Neuronal stem cell (in vitro differentiated cells): ENCODE measurements around the gene PRF1.

Experiments used
- DNase-seq: peaks from one replicate; pipeline ENCODE4 v3.0.0-alpha.2; 2013; ENCODE audit warnings: low spot score
- H2AFZ ChIP-seq: one replicate; pipeline ENCODE4 v1.6.1; 2013; ENCODE audit warnings: mild to moderate bottlenecking, low read length, inconsistent platforms
- H2AK5ac ChIP-seq: 2 replicates; pipeline ENCODE4 v1.6.1; 2013; ENCODE audit warnings: low read depth, mild to moderate bottlenecking, inconsistent platforms, low read length, moderate library complexity, mixed read lengths
- H2BK120ac ChIP-seq: 2 replicates; pipeline ENCODE4 v1.6.1; 2013; ENCODE audit warnings: low read depth, mild to moderate bottlenecking, inconsistent platforms, low read length, moderate library complexity, mixed read lengths
- H2BK12ac ChIP-seq: one replicate; pipeline ENCODE4 v1.6.1; 2013; ENCODE audit warnings: low read length, inconsistent platforms
- H2BK15ac ChIP-seq: 2 replicates; pipeline ENCODE4 v1.6.1; 2013; ENCODE audit warnings: mild to moderate bottlenecking, low read length, inconsistent platforms, mixed read lengths
- H2BK5ac ChIP-seq: one replicate; pipeline ENCODE4 v1.6.1; 2013; ENCODE audit warnings: inconsistent platforms, mild to moderate bottlenecking, low read length, moderate library complexity
- H3K14ac ChIP-seq: one replicate; pipeline ENCODE4 v1.6.1; 2013; ENCODE audit warnings: low read length, inconsistent platforms
- H3K18ac ChIP-seq: 2 replicates; pipeline ENCODE4 v1.6.1; 2013; ENCODE audit warnings: low read length, inconsistent platforms
- H3K23ac ChIP-seq: 2 replicates; pipeline ENCODE4 v1.6.1; 2013; ENCODE audit warnings: low read depth, mild to moderate bottlenecking, mixed read lengths, low read length, inconsistent platforms; ENCODE audit not compliant: poor library complexity
- H3K27ac ChIP-seq: replicated peaks from 3 replicates; pipeline ENCODE4 v1.5.1; 2013; ENCODE audit warnings: low read length, inconsistent platforms
- H3K27me3 ChIP-seq, 3 experiments: 2 replicates each; pipeline ENCODE4 v1.6.1; 2013; ENCODE audit warnings: low read length in 3 of 3, mild to moderate bottlenecking in 2 of 3, inconsistent platforms in 1 of 3, low read depth in 1 of 3, mixed read lengths in 1 of 3, moderate library complexity in 1 of 3; ENCODE audit not compliant: control insufficient read depth in 3 of 3, insufficient read depth in 3 of 3
- H3K36me3 ChIP-seq, 2 donors: replicated peaks in 1 of 2; 2 replicates each; pipeline ENCODE4 v1.6.1; 2013; ENCODE audit warnings: low read length in 2 of 2; ENCODE audit not compliant: control insufficient read depth in 2 of 2, insufficient read depth in 2 of 2
- H3K4ac ChIP-seq: 2 replicates; pipeline ENCODE4 v1.6.1; 2013; ENCODE audit warnings: inconsistent platforms, mild to moderate bottlenecking, low read length, moderate library complexity
- H3K4me1 ChIP-seq, 2 donors: 1 replicate in 1 of 2; 2 replicates in 1 of 2; pipeline ENCODE4 v1.6.1; 2013; ENCODE audit warnings: low read length in 2 of 2, low read depth in 1 of 2; ENCODE audit not compliant: control insufficient read depth in 2 of 2, insufficient read depth in 1 of 2
- H3K4me2 ChIP-seq: one replicate; pipeline ENCODE4 v1.6.1; 2013; ENCODE audit warnings: mild to moderate bottlenecking, low read length, inconsistent platforms; ENCODE audit not compliant: insufficient read depth, poor library complexity, severe bottlenecking
- H3K4me3 ChIP-seq, 2 donors: 2 replicates each; pipeline ENCODE4 v1.5.1; 2013; ENCODE audit warnings: low read length in 2 of 2, mild to moderate bottlenecking in 2 of 2, inconsistent platforms in 1 of 2, moderate library complexity in 1 of 2
- H3K79me1 ChIP-seq: one replicate; pipeline ENCODE4 v1.6.1; 2013; ENCODE audit warnings: low read depth, mild to moderate bottlenecking, inconsistent platforms, low read length, moderate library complexity
- H3K9ac ChIP-seq: one replicate; pipeline ENCODE4 v1.6.1; 2013; ENCODE audit warnings: mild to moderate bottlenecking, low read depth, low read length, inconsistent platforms; ENCODE audit not compliant: poor library complexity
- H3K9me3 ChIP-seq, 2 donors: replicated peaks in 1 of 2; 2 replicates each; pipeline versions ENCODE3 to v1.6.1; 2013; ENCODE audit warnings: low read length in 2 of 2, mild to moderate bottlenecking in 2 of 2, inconsistent platforms in 1 of 2, low read depth in 1 of 2, mixed read lengths in 1 of 2, moderate library complexity in 1 of 2; ENCODE audit not compliant: control insufficient read depth in 2 of 2, insufficient read depth in 1 of 2
- H4K8ac ChIP-seq: one replicate; pipeline ENCODE4 v1.6.1; 2013; ENCODE audit warnings: low read depth, mild to moderate bottlenecking, inconsistent platforms, low read length, moderate library complexity
- H4K91ac ChIP-seq: one replicate; pipeline ENCODE4 v1.6.1; 2013; ENCODE audit warnings: low read length, low read depth, mild to moderate bottlenecking, inconsistent platforms; ENCODE audit not compliant: poor library complexity
- WGBS, 2 donors: extraction: QIAGEN DNeasy Blood & Tissue Kit; methylation state at CpG; one replicate each; pipeline ENCODE4 v1.1.7; 2013; ENCODE audit warnings: missing lambda C conversion rate in 2 of 2, mixed read lengths in 1 of 2; ENCODE audit not compliant: insufficient read length in 2 of 2, insufficient replicate concordance in 1 of 2; ENCODE audit errors: extremely low coverage in 2 of 2; 5-methylcytosine and 5-hydroxymethylcytosine counted together

PRF1 gene

GRCh38 chr10:70605161-70605560 is 2.6 kb upstream of the PRF1 start:
- H3K4me2 ChIP-seq = no peak overlapping the region
- H3K36me3 ChIP-seq = no peaks in the 10 kb centered on the region
- peaks cover 0 to 1% of the 10 kb centered on the region in 2 donors for H3K9me3 ChIP-seq
- no peak overlapping the region for H3K23ac ChIP-seq
- no peak overlapping the region for H3K27ac ChIP-seq
- H3K4me1 ChIP-seq = no peaks in the 10 kb centered on the region
- no peak overlapping the region for H3K4me3 ChIP-seq
- no peak overlapping the region for H4K8ac ChIP-seq
- H2BK120ac ChIP-seq = no peak overlapping the region
- H3K14ac ChIP-seq = no peak overlapping the region
- H4K91ac ChIP-seq = no peak overlapping the region
- no peak overlapping the region for H3K4ac ChIP-seq
- WGBS, 2 donors = no CpG with 5 or more reads among the region's 2 CpGs
- H2AK5ac ChIP-seq = no peak overlapping the region
- H2BK5ac ChIP-seq = no peak overlapping the region
- no peak overlapping the region for H2BK12ac ChIP-seq
- H3K79me1 ChIP-seq = no peaks in the 10 kb centered on the region
- no peak overlapping the region for H2AFZ ChIP-seq
- H2BK15ac ChIP-seq = no peak overlapping the region
- no peak overlapping the region for H3K18ac ChIP-seq
- peaks cover 0 to 4% (median 0%) of the 10 kb centered on the region in 3 experiments for H3K27me3 ChIP-seq
- no peak overlapping the region for H3K9ac ChIP-seq
- DNase-seq = no peak

- Histone ChIP-seq H3K4me3 (no peak overlapping the region), H3K18ac (no peak overlapping the region), H2AFZ (no peak overlapping the region), H3K4ac (no peak overlapping the region), H3K14ac (no peak overlapping the region), H4K91ac (no peak overlapping the region), H3K27me3 (peaks cover 0 to 4% (median 0%) of the 10 kb centered on the region in 3 experiments), H3K4me2 (no peak overlapping the region), H3K36me3 (no peaks in the 10 kb centered on the region), H2BK12ac (no peak overlapping the region), H2AK5ac (no peak overlapping the region), H2BK15ac (no peak overlapping the region), H2BK5ac (no peak overlapping the region), H3K79me1 (no peaks in the 10 kb centered on the region), H3K23ac (no peak overlapping the region), H3K9ac (no peak overlapping the region), H4K8ac (no peak overlapping the region), H3K9me3 (peaks cover 0 to 1% of the 10 kb centered on the region in 2 donors), H3K4me1 (no peaks in the 10 kb centered on the region), H2BK120ac (no peak overlapping the region), H3K27ac (no peak overlapping the region)
- DNase-seq = no peak
- no CpG with 5 or more reads among the region's 4 CpGs for WGBS, 2 donors
These were observed 1.6 kb upstream of the PRF1 start for GRCh38 chr10:70604106-70604505.

DNA sequence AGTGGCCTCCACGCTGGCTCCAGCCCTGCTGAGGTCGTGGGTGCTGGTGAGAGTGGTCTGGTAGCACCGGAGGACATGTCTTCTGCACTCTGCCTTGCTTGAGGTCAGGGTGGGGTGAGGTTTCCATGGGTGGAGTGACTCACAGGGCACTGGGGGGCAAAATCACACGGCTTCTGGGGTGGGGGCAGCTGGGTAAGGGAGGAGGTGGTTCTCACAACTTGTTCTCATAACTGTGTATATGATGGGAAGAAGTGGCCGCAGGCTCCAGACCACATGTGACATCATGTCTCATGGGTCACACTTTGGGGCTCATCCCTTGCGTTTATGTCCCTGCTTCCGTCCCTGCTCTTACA is 884 bp upstream of the PRF1 start:
- Histone ChIP-seq H2BK5ac (no peak overlapping the region), H3K4me1 (no peaks in the 10 kb centered on the region), H3K4me2 (no peak overlapping the region), H2BK12ac (no peak overlapping the region), H3K14ac (no peak overlapping the region), H3K27me3 (peaks cover 0 to 4% (median 0%) of the 10 kb centered on the region in 3 experiments), H3K36me3 (no peaks in the 10 kb centered on the region), H3K9me3 (peaks cover 0 to 1% of the 10 kb centered on the region in 2 donors), H2AFZ (no peak overlapping the region), H3K4ac (no peak overlapping the region), H3K23ac (no peak overlapping the region), H4K91ac (no peak overlapping the region), H4K8ac (no peak overlapping the region), H3K4me3 (no peak overlapping the region), H3K18ac (peak overlapping the region; percentile 30), H2AK5ac (no peak overlapping the region), H2BK120ac (no peak overlapping the region), H2BK15ac (peak overlapping the region; percentile 57), H3K9ac (no peak overlapping the region), H3K79me1 (no peaks in the 10 kb centered on the region), H3K27ac (no peak overlapping the region)
- DNase-seq = no peak
- WGBS, 2 donors = no CpG with 5 or more reads among the region's 7 CpGs

DNA sequence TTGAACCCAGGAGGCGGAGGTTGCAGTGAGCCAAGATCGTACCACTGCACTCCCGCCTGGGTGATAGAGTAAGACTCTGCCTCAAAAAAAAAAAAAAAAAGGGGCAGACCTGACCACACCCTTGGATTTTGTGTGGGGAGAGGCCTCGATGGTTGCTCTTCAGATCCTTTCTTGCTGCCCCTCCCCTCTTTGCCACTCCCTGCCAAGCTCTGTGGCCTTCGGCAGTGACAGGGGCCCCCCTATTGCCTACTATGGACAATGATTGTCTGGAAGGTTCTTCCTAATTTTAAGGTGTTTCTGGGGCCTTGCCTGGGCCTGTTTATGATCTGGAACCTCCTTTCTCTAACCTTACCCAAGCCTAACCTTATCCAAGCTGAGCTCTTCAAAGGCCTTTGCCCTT is 795 bp downstream of the PRF1 start:
- Histone ChIP-seq H3K9ac (no peak overlapping the region), H4K8ac (no peak overlapping the region), H2BK15ac (no peak overlapping the region), H3K4ac (no peak overlapping the region), H3K4me3 (no peak overlapping the region), H2BK5ac (no peak overlapping the region), H4K91ac (no peak overlapping the region), H3K27me3 (peaks cover 0 to 4% (median 0%) of the 10 kb centered on the region in 3 experiments), H3K18ac (no peak overlapping the region), H2BK12ac (no peak overlapping the region), H3K23ac (no peak overlapping the region), H3K4me2 (no peak overlapping the region), H3K36me3 (no peaks in the 10 kb centered on the region), H3K4me1 (no peaks in the 10 kb centered on the region), H3K14ac (no peak overlapping the region), H2AFZ (no peak overlapping the region), H3K79me1 (no peaks in the 10 kb centered on the region), H2BK120ac (no peak overlapping the region), H2AK5ac (no peak overlapping the region), H3K27ac (no peak overlapping the region), H3K9me3 (no peaks in the 10 kb centered on the region)
- no CpG with 5 or more reads among the region's 5 CpGs for WGBS, 2 donors
- DNase-seq = no peak
